RCC 7860 (cell line): ENCODE results near the gene CXXC5.
"Not testable (repeated sequence)": the region's sequence is repeated elsewhere in the genome, so short reads cannot be mapped to it uniquely, and the experiment has no call there.

ENCODE experiments used
- DNase-seq: peaks from one replicate; pipeline ENCODE4 v3.0.0-alpha.2; 2015; ENCODE audit warnings: low spot score
- FAIRE-seq: peaks from 2 replicates; lab custom pipeline; 2012; peaks lifted over from hg19 to GRCh38; lab: Jason Lieb, UNC

Gene CXXC5

GRCh38 chr5:139648205-139649081, at the start of gene CXXC5:
Gene CXXC5 (plus strand): TSS chr5:139648349. CDS start chr5:139680524, 32,175 bp downstream.
- FAIRE-seq: no peak
- peak; percentile 67 for DNase-seq

DNA sequence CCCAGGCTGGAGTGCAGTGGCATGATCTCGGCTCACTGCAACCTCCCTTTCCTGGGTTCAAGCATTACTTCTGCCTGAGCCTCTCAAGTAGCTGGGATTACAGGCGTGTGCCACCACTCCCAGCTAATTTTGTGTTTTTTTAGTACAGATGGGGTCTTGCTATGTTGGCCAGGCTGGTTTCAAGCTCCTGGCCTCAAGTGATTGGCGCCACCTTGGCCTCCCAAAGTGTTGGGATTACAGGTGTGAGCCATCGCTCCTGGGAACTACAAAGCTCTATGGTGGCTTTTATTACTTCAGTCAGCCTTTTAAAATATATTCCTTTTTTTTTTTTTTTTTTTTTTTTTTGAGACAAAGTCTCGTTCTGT, 49.6 kb upstream of the CXXC5 start:
- not testable (repeated sequence) for DNase-seq, FAIRE-seq

- no peak for FAIRE-seq
Observed at GRCh38 chr5:139600336-139600949, 47.7 kb upstream of the CXXC5 start.

DNA sequence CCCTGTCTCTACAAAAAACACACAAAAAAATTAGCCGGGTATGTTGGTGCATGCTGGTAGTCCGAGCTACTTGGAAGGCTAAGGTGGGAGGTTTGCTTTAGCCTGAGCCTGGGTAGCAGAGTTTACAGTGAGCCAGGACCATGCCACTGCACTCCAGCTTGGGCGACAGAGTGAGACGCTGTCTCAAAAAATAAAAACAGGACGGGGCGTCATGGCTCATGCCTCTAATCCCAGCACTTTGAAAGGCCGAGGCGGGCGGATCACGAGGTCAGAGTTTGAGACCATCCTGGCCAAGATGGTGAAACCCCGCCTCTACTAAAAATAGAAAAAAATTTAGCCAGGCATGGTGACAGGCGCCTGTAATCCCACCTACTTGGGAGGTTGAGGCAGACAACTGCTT, 46.7 kb upstream of the CXXC5 start:
- DNase-seq: no peak
- no peak for FAIRE-seq

More at GRCh38 chr5:139600336-139600949, 47.7 kb upstream of the CXXC5 start:
- peak; percentile 31 for DNase-seq

DNA sequence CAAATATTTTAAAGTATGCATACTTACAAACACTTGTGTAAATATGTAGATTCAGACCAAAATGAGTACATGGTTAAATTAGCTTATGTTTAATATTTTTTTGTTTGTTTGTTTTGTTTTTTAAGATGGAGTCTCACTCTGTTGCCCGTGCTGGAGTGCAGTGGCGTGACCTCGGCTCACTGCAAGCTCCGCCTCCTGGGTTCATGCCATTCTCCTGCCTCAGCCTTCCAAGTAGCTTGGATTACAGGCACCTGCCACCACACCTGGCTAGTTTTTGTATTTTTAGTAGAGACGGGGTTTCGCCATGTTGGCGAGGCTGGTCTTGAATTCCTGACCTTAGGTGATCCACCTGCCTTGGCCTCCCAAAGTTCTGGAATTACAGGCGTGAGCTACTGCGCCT, 46.2 kb upstream of the CXXC5 start:
- DNase-seq, FAIRE-seq: not testable (repeated sequence)

GRCh38 chr5:139605887-139606286, 42.3 kb upstream of the CXXC5 start:
- FAIRE-seq (no peak), DNase-seq (no peak)

- no peak for FAIRE-seq
- no peak for DNase-seq
Observed at GRCh38 chr5:139611703-139612584, 36.2 kb upstream of the CXXC5 start.

DNA sequence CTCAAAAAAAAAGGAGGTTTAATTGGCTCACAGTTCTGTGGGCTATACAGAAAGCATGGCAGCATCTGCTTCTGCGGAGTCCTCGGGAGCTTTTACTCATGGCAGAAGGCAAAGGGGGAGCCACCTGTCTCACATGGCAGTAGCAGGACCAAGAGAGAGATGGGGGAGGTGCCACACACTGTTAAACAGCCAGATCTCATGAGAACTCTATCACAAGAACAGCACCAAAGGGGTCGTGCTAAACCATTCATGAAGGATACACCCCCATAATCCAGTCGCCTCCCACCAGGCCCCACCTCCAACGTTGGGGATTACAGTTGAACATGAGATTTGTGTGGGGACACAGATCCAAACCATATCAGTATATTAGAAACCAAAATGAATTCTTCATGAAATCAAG, 28.3 kb upstream of the CXXC5 start:
- FAIRE-seq (no peak), DNase-seq (no peak)

DNA sequence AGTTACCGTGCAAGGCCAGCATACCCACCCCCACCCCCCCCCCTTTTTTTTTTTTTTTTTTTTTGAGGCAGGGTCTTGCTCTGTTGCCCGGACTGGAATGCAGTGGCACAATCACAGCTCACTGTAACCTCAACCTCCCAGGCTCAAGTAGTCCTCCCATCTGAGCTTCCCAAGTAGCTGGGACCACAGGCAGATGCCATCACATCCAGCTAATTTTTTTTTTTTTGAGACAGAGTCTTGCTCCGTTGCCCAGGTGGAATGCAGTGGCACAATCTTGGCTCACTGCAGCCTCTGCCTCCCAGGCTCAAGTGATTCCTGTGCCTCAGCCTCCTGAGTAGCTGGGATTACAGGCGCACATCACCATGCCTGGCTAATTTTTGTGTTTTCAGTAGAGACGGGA, 22.8 kb upstream of the CXXC5 start:
- DNase-seq: peak; percentile 67
- FAIRE-seq: peak; percentile 78

DNA sequence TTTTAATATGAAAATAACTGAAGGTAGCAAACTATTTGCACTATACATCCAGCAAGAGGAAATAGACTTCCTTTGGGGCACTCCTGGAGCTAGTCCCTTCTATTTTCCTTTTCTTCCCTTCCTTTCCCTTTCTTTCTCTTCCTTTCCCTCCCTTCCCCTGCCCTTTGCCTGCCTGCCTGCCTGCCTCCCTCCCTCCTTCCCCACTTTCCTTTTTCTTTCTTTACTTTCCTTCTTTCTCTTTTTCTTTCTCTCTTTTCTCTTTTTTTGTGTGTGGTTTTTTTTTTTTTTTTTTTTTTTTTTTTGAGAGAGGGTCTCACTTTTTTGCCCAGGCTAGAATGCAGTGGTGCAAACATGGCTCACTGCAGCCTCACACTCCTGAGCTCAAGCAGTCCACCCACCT, 17.3 kb upstream of the CXXC5 start:
- FAIRE-seq (no peak), DNase-seq (no peak)

DNA sequence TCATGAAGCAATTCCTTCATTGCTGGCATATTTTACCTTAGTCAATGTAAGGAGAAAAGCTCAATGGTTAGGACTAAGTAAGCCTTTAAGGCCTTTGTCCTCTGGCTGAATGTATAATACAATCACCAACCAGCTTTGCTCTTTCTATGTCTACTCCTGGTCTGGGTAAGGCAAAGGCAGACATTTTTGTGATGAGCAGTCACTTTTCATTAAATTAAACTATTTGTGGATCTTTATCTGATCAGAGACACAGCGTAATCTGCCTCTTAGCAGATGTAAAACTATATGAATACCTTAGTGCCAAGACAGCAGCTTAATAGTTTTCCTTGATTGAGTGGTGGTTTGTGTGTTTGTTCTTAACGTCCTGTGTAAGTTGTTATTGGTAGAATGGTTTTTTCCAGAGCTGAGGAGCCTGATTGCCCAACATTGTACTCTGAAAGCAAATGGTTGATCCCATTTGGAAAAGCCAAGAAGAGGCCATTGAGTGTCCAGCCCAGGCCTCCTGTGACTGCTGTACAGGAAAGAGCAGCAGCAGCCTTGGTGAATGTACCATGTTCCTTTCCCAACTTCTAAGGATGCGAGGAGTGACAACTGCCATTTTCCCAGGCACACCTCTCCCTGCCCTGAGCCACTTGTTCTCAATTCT, 16.5 kb upstream of the CXXC5 start:
- no peak for FAIRE-seq

GRCh38 chr5:139633295-139634027, 14.7 kb upstream of the CXXC5 start:
- FAIRE-seq (peak; percentile 25), DNase-seq (peak; percentile 75)

More for the DNA sequence above, 16.5 kb upstream of the CXXC5 start:
- no peak for DNase-seq

DNA sequence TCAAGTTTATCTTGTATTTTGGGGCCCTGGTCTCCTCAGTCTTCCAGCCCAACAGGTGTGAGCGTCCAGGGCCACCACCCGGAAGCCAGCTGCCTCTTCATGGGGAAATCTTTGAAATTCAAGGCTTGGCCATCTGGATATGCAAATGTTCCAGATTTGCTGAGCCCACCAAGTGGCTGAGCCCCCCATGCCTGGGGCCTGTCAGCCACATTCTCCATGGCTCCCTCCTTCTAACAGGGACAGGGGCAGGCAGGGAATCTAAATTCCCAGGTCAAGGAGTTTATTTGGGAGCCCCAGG, 14.2 kb upstream of the CXXC5 start:
- FAIRE-seq: no peak
- DNase-seq: no peak

GRCh38 chr5:139634541-139634940, 13.6 kb upstream of the CXXC5 start:
- DNase-seq: no peak
- no peak for FAIRE-seq

DNA sequence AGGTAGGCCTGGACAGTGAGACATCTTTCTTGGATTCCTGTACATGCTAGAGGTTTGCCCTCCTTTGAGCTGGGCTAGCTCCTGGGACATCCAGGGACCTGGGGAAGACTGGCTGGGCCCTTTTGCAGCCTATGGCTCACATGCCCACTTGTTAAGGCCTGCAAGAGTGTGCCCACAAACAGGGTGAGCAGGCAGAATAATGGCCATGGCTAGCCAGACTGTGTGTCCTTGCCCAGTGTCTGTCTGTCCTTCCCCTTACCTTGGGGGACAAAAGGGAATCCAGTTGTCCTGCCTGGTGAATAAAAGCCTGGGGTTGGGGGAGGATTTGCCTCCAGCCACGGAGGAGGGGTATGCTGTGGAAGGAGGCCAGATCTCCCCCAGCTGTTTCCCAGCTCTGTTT, 13.0 kb upstream of the CXXC5 start:
- no peak for FAIRE-seq

DNA sequence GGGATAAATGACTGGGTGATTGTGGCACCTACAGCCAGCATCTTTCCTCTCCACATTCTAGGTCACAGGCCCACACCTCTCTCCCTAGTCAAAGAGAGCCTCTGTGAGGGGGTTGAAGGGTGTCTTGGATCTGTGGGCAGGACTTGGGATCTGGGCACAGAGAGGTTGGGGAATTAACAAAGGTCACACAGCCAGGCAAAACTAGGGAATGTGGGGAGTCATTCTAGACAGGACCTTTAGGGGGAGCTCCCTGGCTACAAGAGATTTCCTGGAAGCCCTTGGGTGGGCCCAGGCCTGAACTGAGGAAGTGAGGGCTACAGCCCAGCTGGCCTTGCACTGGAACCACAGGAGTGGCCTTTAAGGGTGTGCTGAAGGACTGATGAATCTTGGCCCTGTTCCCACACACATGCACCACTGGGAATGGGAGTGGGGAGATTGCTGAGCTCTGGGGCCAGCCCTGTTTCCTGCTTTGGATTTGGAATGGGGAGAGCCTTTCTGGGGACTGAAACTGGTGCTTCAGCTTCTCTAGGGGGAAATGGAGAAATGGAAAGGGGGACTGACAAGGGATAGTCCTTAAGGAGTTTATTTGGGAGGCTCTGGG, 12.4 kb upstream of the CXXC5 start:
- peak; percentile 83 for FAIRE-seq
- peak; percentile 93 for DNase-seq

More for the DNA sequence above, 13.0 kb upstream of the CXXC5 start:
- no peak for DNase-seq

- no peak for FAIRE-seq
- no peak for DNase-seq
Observed at GRCh38 chr5:139636207-139636792, 11.8 kb upstream of the CXXC5 start.

DNA sequence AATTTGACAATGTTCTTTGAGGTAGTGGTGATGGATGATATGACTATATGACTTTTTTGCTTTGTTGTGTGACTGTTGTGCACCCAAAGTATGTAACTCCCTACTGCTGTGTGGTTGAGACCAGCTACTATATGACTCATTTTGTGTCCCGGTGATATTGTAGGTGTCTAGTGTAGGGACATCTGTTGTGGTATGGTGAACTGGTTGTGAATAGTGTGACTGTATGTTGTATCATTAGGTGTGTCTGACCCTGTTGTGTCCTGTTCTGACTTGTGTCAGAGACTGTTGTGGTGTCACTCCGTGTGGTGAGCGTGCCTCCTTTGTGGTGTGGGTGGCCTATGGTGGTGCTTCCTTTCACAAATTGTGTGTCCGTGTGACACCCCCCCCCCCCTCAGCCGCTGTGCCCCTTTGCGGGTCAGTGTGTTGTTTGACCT, 11.2 kb upstream of the CXXC5 start:
- FAIRE-seq (peak; percentile 45), DNase-seq (peak; percentile 85)

DNA sequence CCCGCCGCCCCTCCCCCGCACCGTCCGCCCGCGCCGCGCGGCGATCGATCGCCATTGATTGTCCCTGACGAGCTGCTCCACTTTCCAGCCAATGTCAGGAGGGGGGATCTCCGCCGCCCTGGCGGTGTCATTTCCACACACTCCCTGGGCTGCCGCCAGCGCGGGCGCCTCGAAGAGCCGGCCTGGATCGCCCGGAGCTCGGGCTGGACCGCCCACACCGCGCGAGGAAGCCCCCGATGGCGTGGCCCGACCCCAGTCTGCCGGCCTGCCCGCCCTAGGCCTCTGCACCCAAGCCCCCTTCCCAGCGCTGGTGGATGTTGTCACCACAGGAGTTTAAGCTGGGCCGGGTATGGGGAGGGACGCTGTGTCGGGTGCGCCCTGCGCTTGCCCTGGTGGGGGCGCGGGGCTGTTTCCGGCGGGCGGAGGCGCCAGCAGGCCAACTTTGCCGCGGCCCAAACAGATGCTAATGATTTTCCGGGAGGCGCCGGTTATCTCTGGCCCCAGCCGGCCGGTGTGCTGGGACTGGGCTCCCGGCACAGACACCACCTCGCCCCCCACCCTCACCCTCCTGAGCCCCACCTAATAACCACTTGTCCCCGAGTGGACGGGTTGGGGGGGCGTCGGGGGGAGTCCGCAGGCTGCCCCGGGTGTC, 10.6 kb upstream of the CXXC5 start:
- peak; percentile 61 for DNase-seq
- FAIRE-seq: no peak
